PC-3 (cell line): Measurements from ENCODE around the gene RBBP5.

Experiments used
- CTCF ChIP-seq: fragments of 300-600 bp; sonication (generic); conservative IDR thresholded peaks from 2 replicates; pipeline ENCODE4 v1.5.1; 2017; ENCODE audit warnings: antibody characterized with exemption, low read depth, mild to moderate bottlenecking, low read length
- EZH2phosphoT487 ChIP-seq: fragments of 300-600 bp; sonication (generic); IDR thresholded peaks from 2 replicates; pipeline ENCODE4 v1.6.1; 2018; ENCODE audit warnings: mild to moderate bottlenecking, antibody characterized with exemption, low read length, borderline replicate concordance

DNA sequence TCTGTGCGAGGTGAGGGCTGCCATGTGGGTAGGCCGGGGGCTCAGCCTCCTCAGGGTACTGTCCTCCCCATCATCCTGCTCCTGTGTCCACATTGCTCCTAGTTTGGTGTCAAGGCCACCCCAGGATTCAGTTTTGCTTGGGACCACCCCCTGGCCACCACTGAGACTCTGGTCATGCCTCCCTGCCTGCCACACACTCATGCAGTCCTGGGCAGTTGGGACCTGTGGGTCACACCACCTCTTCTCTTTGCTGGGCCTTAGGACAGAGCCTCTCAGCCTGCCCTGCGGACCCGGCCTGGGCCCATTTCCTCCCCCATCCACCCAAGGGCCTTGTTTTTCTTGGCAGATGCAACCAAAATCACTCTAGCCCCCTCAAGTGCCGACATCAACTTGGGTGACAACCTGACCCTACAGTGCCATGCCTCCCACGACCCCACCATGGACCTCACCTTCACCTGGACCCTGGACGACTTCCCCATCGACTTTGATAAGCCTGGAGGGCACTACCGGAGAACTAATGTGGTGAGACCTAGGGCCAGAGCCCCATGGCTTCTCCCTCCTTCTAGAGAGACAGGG, 56.9 kb downstream of the RBBP5 start:
- TF ChIP-seq CTCF (no peak), EZH2phosphoT487 (no peak)
